HG02798 (cell line): ENCODE measurements around the gene TRPV4.

ENCODE experiments used
- ATAC-seq: cut with Tn5 transposase; IDR thresholded peaks from one replicate; pipeline ENCODE4 v1.9.1; 2021; ENCODE audit warnings: mild to moderate bottlenecking; ENCODE audit not compliant: unreplicated experiment, poor library complexity

The TRPV4 gene

DNA sequence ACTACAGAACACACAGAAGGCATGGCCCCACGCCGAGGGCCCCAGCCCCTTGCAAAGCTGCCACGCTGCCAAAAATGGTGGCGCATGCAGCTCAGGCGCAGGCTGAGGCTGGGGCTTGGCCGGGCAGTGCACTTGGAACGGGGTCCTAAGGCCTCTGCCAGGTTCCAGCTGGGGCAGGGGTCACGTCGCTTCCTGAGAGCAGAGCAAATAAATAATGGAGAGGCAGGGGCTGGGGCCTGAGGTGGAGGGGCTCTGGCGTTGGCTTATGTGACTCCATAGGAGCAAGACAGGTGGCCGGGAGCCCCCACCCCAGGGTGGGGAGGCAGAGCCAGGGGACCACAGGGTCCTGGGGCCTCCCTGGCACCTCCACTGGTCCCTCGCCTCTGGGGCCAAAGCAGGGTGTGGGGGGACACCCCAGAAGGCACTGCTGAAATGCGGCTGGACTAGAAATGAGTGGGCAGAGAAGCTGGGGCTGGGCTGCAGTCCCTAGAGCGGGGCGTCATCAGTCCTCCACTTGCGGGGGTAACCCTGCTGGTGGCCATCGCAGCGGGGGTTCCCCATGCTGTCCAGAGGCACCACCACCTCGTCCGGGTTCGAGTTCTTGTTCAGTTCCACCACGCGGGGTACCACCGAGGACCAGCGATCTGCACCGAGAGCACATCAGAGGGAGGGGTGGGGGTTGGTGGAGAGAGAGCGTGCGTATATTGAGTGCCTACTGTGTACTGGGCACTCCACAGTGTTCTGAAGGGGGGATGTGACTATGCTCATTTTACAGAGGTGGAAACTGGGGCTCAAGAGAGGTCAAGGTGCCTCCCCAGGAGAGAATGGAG lies 49.8 kb downstream of the TRPV4 start:
- no peak for ATAC-seq

DNA sequence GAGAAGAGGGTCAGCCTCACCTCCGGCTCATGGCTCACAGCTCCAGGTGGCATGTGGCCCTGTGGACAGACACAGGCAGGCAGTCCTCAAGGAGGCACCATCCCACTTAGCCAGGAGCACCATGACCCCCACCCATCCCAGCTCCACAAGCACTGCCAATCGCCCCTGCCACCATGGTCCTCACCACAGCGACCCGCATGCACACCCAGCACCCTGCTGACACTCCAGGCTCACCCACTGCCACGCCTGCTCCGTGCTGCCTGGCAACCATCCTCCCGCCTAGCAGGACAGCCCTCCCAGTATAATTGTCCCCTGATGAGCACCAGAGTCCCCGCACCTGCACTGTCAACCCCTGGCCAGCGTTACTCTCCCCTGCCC lies 50.9 kb downstream of the TRPV4 start:
- ATAC-seq: no peak

- no peak for ATAC-seq
Measured at GRCh38 chr12:109781668-109782325, 51.4 kb downstream of the TRPV4 start.

DNA sequence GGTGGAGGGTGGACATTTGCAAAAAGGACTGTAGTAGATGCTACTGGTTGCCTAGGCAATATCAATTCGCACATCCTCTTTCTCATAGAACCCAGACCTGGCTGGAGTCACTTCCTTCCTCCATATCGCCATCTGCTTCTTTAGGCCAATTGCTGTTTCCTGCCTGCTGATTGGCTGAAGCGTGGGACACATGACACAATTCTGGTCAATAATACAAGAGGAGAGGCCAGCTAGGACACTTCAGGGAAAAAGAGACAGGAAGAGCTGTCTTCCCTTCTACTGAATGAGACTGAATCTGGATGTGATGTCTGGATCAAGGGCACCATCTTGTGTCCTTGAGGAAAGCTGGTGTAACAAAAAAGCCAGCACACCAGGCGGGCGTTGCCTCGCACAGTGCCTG lies 53.8 kb downstream of the TRPV4 start:
- no peak for ATAC-seq

DNA sequence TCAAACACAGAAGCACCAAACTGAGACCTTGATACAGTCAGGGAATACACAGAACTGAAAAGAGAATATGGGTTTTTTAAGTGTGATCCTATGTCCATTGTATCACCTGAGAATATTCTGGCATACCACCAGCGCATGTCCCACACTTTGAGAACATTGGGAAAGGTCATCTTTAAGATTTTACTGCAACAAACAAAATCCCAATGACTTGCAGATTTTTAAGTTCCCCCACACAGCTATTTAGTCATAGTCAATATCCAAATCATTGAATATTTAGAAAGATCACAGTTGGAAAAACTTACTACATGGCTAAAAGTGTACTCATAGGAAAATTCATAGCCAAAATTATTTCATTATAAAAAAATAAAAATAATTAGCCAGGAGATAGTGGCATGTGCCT lies 54.5 kb downstream of the TRPV4 start:
- no peak for ATAC-seq

DNA sequence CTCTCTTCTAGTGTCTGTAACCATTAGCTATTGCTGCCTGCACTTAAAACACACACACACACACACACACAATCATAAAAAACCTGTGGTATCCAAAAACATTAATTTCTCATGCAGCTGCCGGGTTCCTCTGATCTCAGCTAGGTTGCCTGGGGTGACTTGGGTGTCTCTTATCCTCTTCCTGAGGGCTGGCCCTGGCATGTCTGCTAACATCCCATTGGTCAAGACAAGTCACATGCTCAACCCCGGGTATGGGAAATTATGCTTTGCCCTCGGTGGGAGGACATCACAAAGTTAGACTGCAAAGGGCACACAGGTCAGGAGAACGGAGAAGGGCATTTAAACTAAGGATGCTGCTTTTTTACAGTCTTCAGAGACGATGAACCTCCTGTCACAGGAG lies 55.7 kb downstream of the TRPV4 start:
- peak; percentile 53 for ATAC-seq

DNA sequence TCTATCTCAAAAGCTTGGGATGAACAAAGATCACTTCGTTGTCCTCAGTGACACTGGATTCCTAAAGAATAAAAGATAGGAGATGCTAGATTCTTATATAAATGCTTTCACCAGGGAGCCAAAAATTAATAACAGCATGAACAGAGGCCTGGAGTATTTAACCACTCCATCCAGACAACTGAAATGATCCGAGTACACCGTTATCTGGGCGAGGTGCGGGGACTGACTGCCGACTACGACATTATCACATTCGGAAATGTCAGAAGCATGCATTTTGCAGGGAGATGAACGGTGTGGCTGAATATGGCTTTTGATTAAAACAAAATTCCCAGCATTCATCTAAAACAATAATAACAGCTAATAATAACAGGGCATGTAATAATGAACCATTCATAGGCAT lies 56.6 kb downstream of the TRPV4 start:
- ATAC-seq: no peak

GRCh38 chr12:109775172-109775881 lies 57.9 kb downstream of the TRPV4 start:
- no peak for ATAC-seq

- ATAC-seq: no peak
Measured at GRCh38 chr12:109773384-109774011, 59.7 kb downstream of the TRPV4 start.

DNA sequence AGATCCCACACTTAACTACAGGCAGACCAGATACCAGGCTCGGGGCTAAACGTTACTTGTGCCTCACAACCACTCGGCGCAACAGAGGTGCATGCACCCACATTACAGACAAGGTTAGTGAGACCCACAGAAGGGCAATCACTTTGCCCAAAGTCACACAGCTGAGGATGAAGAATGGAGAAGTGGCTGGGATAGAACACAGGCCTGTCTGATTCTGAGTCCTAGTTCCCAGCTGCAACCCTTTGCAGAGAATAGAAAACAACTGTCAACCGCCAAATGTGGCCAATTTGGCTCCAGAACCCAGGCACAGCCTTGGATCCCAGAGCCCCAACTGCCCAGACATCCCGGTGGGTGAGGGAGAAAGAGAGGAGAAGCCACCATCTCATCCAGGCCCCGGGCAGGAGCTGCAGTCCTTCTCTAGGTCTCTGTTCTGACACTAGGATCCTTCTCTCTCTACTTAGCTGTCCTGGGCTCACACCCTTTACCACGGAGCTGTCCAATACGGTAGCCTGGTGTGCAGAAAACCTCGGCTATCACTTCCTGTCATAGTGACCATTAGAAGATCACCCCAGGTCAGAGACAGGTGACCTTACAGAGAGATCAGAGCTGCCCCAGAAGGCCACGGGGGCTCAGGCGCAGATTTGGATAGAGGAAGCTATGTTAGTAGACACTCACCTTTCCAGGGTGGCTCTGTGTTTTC lies 60.4 kb downstream of the TRPV4 start:
- no peak for ATAC-seq

- ATAC-seq: no peak
Measured at GRCh38 chr12:109771746-109772621, 61.2 kb downstream of the TRPV4 start.

DNA sequence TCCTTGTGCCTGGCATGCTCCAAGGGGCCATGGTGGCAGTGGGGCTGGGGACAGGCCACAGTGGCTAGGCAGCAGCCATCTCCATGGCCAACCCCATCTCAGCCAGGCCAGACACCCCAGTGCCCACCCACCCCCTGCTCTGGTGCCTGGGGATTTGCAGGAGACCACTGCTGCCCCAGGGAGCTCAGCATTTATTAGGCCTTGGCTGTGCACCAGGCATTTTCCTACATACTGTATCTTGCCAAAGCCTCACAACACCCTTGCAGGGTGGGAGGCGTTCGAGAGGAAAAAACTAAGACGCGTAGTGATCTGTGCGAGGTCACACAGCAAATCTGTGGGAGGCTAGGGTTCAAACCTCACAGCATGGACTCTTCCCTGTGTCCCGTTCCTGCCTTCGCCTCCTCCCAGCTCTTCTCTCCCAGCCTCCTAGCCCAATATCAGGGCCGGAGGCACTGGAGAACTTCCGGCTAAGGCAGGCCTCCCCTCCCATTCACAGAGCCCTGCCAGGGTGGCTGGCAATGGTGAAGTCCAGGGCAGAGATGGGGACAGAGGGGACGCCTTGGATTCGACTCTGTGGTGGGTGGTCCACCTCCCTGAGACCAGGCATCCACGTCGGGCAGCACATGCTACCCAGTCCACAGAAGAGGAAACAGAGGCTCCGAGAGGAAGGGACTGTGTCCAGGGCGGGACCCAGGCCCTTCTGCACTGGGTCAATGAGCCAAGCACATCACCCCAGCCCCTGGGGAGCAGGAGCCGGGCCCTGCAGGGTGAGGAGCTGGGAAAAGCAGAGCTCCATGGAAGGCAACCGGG lies 62.1 kb downstream of the TRPV4 start:
- ATAC-seq: no peak

- ATAC-seq: no peak
Measured at GRCh38 chr12:109770104-109770860, 62.9 kb downstream of the TRPV4 start.

- no peak for ATAC-seq
Measured at GRCh38 chr12:109768901-109769670, 64.1 kb downstream of the TRPV4 start.

DNA sequence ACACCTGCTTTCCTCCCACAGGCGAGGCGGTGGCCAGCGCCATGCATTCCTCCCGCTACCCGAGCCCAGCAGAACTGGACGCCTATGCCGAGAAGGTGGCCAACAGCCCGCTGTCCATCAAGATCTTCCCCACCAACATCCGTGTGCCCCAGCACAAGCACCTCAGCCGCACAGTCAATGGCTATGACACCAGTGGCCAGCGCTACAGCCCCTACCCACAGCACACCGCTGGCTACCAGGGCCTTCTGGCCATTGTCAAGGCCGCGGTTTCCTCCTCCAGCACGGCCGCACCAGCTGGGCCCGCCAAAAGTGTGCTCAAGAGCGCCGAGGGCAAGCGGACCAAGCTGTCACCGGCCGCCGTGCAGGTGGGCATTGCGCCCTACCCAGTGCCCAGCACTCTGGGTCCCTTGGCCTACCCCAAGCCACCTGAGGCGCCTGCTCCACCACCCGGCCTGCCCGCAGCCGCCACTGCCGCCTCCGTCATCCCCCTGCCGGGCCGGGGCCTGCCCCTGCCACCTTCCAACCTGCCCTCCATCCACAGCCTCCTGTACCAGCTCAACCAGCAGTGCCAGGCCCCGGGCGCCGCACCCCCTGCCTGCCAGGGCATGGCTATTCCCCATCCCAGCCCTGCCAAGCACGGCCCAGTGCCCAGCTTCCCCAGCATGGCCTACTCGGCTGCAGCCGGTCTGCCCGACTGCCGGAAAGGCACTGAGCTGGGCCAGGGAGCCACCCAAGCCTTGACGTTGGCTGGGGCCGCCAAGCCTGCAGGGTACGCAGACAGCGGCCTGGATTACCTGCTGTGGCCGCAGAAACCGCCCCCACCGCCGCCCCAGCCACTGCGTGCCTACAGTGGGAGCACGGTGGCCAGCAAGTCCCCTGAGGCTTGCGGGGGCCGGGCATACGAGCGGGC lies 65.0 kb downstream of the TRPV4 start:
- no peak for ATAC-seq

DNA sequence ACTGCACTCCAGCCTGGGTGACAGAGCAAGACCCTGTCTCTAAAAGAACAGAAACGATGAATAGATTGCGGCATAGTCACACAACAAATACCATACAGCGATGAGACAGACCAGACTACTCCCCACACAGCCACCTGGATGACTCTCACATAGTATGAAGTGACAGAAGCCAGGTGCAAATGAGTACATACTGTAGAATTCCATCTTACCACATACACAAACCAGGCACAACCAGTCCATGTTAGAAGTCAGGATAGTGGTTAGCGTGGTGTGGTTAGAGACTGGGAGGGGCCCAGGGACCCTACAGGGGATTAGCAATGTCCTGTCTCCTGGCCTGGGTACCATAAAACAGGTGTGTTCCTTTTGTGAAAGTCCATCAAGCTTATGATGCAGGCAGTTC lies 65.7 kb downstream of the TRPV4 start:
- ATAC-seq: no peak
